ES-I3 (cell line): ENCODE measurements around the gene DAPK2.

Experiments used
- H3K36me3 ChIP-seq: 2 replicates; pipeline ENCODE4 v1.6.1; 2013; ENCODE audit warnings: mild to moderate bottlenecking, low read length, control low read depth, moderate library complexity; ENCODE audit not compliant: insufficient read depth
- H3K4me1 ChIP-seq: 2 replicates; pipeline ENCODE4 v1.6.1; 2013; ENCODE audit warnings: mild to moderate bottlenecking, control low read depth, low read length; ENCODE audit not compliant: insufficient read depth
- H3K9ac ChIP-seq: 2 replicates; pipeline ENCODE4 v1.6.1; 2013; ENCODE audit warnings: low read depth, mild to moderate bottlenecking, low read length, moderate library complexity
- H3K9me3 ChIP-seq: 2 replicates; pipeline ENCODE4 v1.6.1; 2013; ENCODE audit warnings: mild to moderate bottlenecking, low read length, moderate library complexity; ENCODE audit not compliant: control insufficient read depth, insufficient read depth

DAPK2 gene

GRCh38 chr15:63899193-63899592 lies 147.1 kb downstream of the DAPK2 start:
- Histone ChIP-seq H3K9me3 (no peaks in the 10 kb centered on the region), H3K4me1 (no peaks in the 10 kb centered on the region; the same call in 1 of the 2 replicates), H3K9ac (no peak overlapping the region)

GRCh38 chr15:63896336-63897115 lies 149.8 kb downstream of the DAPK2 start:
- H3K9me3 ChIP-seq = no peaks in the 10 kb centered on the region
- H3K4me1 ChIP-seq = no peaks in the 10 kb centered on the region; the same call in 1 of the 2 replicates
- H3K36me3 ChIP-seq = no peaks in the 10 kb centered on the region
- no peak overlapping the region for H3K9ac ChIP-seq

More at GRCh38 chr15:63899193-63899592, 147.1 kb downstream of the DAPK2 start:
- H3K36me3 ChIP-seq = no peaks in the 10 kb centered on the region

- Histone ChIP-seq H3K4me1 (no peaks in the 10 kb centered on the region; the same call in 1 of the 2 replicates), H3K36me3 (no peaks in the 10 kb centered on the region), H3K9me3 (no peaks in the 10 kb centered on the region), H3K9ac (no peak overlapping the region)
Measured at GRCh38 chr15:63895787-63896218, 150.5 kb downstream of the DAPK2 start.

- no peak overlapping the region for H3K9ac ChIP-seq
- H3K4me1 ChIP-seq = no peaks in the 10 kb centered on the region; the same call in 1 of the 2 replicates
- H3K9me3 ChIP-seq = no peaks in the 10 kb centered on the region
Measured at GRCh38 chr15:63895194-63895593, 151.1 kb downstream of the DAPK2 start.

GRCh38 chr15:63894662-63894949 lies 151.7 kb downstream of the DAPK2 start:
- Histone ChIP-seq H3K4me1 (no peaks in the 10 kb centered on the region; the same call in 1 of the 2 replicates), H3K36me3 (no peaks in the 10 kb centered on the region), H3K9me3 (no peaks in the 10 kb centered on the region), H3K9ac (no peak overlapping the region)

More at GRCh38 chr15:63895194-63895593, 151.1 kb downstream of the DAPK2 start:
- H3K36me3 ChIP-seq = no peaks in the 10 kb centered on the region

GRCh38 chr15:63893866-63894661 lies 152.2 kb downstream of the DAPK2 start:
- Histone ChIP-seq H3K9ac (no peak overlapping the region), H3K9me3 (no peaks in the 10 kb centered on the region), H3K4me1 (no peaks in the 10 kb centered on the region; the same call in 1 of the 2 replicates), H3K36me3 (no peaks in the 10 kb centered on the region)

- H3K36me3 ChIP-seq = no peaks in the 10 kb centered on the region
- H3K4me1 ChIP-seq = no peaks in the 10 kb centered on the region; the same call in 1 of the 2 replicates
- H3K9ac ChIP-seq = no peak overlapping the region
- no peaks in the 10 kb centered on the region for H3K9me3 ChIP-seq
Measured at GRCh38 chr15:63892794-63893441, 153.4 kb downstream of the DAPK2 start.

GRCh38 chr15:63891768-63892133 lies 154.5 kb downstream of the DAPK2 start:
- no peaks in the 10 kb centered on the region for H3K36me3 ChIP-seq
- no peaks in the 10 kb centered on the region; the same call in 1 of the 2 replicates for H3K4me1 ChIP-seq
- H3K9me3 ChIP-seq = no peaks in the 10 kb centered on the region
- no peak overlapping the region for H3K9ac ChIP-seq

GRCh38 chr15:63891079-63891767 lies 155.1 kb downstream of the DAPK2 start:
- Histone ChIP-seq H3K9me3 (no peaks in the 10 kb centered on the region), H3K9ac (no peak overlapping the region), H3K36me3 (no peaks in the 10 kb centered on the region), H3K4me1 (no peaks in the 10 kb centered on the region; the same call in 1 of the 2 replicates)

GRCh38 chr15:63890617-63891016 lies 155.7 kb downstream of the DAPK2 start:
- Histone ChIP-seq H3K4me1 (no peaks in the 10 kb centered on the region), H3K36me3 (no peaks in the 10 kb centered on the region), H3K9me3 (no peaks in the 10 kb centered on the region)

GRCh38 chr15:63889831-63890230 lies 156.5 kb downstream of the DAPK2 start:
- Histone ChIP-seq H3K36me3 (no peaks in the 10 kb centered on the region), H3K9ac (no peak overlapping the region), H3K4me1 (no peaks in the 10 kb centered on the region), H3K9me3 (no peaks in the 10 kb centered on the region)

More at GRCh38 chr15:63890617-63891016, 155.7 kb downstream of the DAPK2 start:
- no peak overlapping the region for H3K9ac ChIP-seq

GRCh38 chr15:63888823-63889222 lies 157.5 kb downstream of the DAPK2 start:
- Histone ChIP-seq H3K9me3 (no peaks in the 10 kb centered on the region), H3K9ac (no peak overlapping the region), H3K4me1 (no peaks in the 10 kb centered on the region), H3K36me3 (no peaks in the 10 kb centered on the region)

- H3K4me1 ChIP-seq = no peaks in the 10 kb centered on the region
- no peaks in the 10 kb centered on the region for H3K9me3 ChIP-seq
- no peaks in the 10 kb centered on the region for H3K36me3 ChIP-seq
- H3K9ac ChIP-seq = no peak overlapping the region
Measured at GRCh38 chr15:63888146-63888545, 158.1 kb downstream of the DAPK2 start.

- no peaks in the 10 kb centered on the region for H3K4me1 ChIP-seq
- H3K9ac ChIP-seq = no peak overlapping the region
- no peaks in the 10 kb centered on the region for H3K36me3 ChIP-seq
- no peaks in the 10 kb centered on the region for H3K9me3 ChIP-seq
Measured at GRCh38 chr15:63887630-63888029, 158.7 kb downstream of the DAPK2 start.
